T-helper 1 cell (primary cell): ENCODE data around the gene ESYT2.

Experiments used
- DNase-seq, 5 donors: peaks; one replicate each; pipeline ENCODE4 v3.0.0-alpha.2; 2012 to 2020

The ESYT2 gene

DNA sequence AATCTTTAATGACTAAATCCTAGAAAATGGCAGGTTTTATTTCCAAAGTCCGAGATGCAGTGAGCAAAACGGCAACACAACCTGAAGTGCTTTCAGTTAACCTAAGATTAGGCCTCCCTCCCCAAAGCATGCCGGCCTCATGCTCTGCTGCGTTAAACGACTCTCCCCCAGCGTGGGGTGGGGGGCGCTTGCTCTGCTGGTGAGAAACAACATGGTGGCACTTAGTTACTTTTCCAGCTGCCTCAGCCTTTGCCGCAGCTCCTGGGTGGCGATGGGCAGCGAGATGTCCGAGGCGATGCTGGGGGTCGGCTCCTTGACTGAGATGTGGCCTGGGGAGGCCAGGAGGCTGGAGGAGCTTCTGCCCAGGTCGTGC is 88.0 kb downstream of the ESYT2 start:
- DNase-seq = no peak

DNA sequence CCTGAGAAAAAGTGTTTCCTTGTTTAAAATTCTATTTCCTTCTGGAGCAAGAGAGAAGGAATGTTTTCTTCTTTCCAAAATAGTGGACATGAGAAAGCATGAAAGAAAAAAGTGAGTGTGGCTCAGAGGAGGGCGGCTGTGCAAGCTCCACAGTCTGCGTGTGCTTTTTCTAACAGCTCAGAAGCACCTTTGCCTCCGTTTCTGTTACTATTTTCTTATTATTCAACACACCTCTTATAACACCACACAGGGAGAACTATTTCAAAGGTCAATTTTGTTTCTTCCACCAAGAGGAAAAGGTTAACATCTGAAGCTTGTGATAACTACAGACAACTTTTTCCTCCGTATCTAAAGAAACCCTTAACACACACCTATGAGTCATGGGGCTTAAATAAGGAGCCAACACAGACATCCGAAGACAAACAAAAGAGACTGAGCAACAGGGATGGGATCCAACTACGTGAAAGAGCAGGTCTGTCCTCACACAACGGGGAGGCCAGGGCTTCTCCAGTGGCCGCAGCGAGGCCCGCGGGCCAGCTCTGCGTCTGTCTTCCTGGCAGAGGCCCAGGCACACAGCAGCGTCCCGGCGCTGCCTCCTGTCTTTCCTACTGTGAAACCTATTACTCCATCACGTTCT is 88.5 kb downstream of the ESYT2 start:
- no peak for DNase-seq

DNA sequence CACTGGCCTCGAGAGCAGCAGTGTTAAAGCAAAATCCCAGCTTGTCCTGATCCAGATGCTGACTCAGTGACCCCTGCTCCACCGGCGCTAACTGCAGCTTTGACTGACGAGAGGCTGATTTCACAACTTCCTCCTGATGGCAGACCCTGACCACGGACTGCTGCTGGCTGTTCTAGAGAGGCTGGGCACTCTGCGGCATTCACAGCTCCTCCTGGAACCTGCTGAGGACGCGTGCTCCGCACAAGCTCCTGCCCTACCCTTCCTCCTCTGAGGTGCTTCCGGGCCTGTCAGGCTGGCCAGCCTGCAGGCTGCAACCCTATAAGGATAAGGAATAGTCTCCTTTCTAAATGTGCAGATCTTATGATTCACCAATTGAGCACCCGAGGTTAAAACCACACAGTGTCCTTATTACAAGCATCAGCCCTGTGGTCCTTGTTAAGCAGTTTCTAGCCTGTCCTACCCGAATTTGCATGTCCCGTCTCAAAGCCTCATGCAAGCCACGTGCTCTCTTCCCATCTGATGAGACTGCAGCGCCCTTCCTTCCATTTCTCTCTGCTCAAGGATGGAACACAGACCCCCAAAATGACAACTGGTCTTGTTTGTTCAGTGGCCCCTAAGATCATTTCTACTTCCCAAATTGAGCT is 89.2 kb downstream of the ESYT2 start:
- no peak for DNase-seq

DNA sequence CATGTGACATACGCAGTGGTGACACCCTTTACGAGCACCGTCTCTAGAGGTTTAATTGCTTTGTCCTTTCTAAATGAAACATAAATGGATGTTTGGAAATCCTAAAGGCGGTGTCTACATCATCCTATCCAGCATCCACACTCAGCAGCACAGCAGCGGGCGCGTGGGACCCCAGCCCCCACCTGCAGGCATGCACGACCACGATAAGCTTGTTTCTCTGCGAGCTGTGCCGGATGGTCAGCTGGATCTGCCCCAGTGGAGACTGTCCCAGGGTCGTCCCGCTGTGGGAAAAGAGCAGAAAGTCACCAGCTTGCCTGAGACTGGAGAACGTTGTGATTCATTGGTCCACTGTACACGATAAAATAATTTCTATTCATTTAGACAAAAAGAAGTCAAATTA is 90.5 kb downstream of the ESYT2 start:
- DNase-seq = no peak

DNA sequence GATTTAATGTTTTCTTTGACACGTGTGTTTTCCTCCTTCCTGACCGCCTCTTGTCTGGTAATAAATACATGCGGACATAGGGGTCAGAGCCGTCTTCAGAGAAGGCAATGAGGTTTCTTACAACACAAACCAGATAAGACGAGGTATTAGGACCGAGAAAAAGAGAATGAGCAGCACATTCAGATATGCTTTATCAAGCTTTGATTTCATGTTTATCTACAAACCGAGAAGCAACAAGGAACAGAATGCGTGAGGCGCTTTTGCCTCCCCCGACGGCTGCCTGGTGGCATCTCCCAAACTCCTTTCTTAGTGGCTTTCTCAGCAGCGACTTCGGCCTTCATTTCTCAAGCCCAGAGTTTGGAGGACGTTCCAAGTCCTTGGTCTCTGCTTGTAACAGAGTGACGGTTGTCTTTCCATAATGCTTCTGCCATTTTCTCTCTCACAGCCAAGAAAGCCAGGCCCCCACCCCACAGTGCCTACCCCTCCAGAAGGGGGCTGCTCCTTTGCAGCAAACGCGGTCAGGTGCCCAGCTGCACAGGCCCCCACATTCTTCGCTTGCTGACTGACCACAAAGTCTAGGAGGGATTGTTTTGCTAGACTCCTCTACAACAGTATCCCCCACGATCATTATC is 92.1 kb downstream of the ESYT2 start:
- DNase-seq = no peak

DNA sequence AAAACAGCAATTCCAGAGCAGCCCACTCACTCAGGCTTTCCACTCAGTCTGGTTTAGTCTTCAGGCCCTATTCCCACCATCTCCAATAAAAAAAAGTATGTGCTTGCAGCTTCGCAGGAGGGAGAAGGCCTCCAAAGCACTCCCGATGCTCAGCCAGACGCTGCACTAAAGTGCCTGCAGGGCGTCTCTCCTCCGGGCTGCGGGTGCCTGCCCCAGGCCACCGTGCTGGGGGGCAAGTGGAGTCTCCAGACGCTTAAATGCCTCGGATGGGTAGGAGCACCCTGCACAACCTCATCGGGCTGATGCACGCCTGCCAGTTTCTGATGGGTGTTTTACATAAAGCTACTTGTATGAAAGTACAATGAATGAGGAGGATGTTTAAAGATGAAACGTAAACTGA is 93.4 kb downstream of the ESYT2 start:
- DNase-seq = no peak

DNA sequence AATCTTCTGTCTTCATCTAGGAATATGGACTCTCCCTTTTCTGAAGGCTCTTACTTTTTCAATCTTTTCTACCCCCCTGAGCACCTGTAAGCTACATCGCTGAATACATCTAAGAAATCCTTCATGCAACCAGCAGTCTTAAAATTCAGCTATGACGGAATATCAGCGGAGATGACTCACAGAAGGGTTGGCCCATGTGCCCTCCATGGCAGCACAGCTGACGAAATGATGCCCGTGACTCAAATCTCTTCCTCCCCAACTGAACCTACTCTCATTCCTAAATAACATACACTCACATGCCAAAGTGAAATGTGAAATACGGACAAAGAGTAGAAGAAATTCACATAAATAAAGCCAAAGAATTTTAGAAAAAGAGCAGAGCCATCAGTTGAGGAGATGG is 94.4 kb downstream of the ESYT2 start:
- no peak for DNase-seq

DNA sequence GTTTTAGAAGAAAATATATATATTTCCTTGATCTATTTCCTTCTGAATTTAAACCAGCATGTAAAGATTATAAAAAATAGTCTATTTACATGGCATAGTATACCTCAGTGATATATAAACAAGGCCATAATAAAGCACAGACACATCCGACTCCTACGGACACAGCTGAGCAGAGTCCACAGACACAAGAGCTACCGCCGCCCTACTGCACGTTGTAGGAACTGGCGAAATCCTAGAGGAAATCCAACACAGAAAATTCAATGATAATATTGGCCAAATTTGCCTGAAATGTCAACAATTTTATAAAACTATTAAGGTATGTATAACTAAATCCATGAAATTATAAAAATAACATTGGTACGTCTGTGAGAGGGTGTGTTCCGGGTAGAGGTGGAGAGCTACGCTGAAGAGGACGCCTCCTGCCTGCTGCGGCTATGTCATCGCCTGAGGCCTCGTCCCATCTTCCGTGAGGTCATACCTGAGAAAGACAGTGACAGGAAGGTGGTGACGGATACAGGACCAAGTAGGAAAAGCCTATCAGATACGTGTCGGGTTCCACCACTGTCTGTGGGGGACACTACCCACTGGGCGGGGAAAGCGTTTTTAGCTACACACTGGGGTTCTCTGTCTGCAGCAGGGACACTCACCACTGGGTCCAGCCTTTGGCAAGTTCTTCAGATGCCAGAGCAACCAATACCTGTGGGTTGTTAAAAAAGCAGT is 95.4 kb downstream of the ESYT2 start:
- DNase-seq = no peak

DNA sequence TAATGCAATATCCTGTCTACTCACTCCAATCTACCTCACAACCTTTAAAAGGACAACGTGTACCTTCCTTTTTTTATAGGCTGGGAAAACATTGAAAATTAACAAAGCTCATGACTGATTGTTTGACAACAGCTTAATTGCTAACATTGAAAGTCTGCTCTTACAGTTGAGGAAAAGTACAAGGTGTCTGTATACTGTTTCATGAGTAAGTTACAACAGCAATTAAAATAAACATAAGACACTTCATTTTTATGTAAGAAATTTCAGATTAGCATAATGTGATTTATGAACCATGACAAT is 96.1 kb downstream of the ESYT2 start:
- no peak for DNase-seq

DNA sequence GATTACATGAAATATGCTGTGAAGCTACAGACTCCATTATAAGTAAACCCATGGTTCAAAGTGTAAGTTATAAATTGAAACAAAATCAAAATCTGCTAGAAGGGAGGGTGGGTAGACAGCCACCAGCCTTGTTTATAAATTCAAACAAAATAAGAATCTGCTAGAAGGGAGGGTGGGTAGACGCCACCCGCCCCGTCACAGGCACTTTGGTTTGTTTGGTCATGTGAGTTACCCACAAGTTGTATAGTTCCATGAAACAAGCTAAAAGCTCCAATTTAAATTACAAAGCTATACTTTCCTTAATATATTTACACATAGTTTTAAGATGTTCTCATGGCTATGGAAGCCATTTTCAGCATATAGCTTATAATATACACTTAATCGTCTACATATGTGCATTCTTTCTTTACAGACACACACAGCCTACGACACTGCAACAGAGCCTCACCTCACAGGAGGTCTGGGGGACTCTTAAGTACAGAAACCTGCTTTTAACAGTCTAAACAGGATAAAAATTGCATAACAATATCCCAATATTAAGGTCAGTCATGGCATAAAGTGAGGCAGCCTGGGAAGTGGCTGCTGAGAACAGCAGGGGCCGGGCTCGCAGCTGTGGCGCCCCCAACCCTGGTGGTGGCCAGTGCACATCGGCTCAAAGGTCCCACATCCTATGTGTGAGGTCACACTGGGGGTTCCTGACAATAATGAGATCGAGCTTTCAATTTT is 96.7 kb downstream of the ESYT2 start:
- no peak for DNase-seq

DNA sequence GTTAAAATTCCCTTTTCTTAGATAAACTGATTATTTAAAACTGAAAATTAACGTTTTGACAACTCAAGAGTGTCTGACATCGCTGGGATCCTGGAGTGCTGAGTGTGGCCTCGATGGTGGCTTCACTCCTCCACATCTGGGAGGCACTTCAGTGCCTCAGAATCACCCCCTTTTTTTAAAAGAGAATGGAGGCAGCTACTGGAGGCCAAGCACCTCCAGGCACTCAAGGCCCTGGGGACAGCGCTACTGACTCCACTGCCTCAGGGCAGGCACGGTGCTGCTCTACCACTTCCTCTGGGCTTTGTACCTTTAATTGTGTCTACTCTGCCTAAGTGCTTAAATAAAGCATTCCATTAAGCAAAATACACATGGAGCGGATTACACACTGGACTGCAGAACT is 97.5 kb downstream of the ESYT2 start:
- DNase-seq = no peak

DNA sequence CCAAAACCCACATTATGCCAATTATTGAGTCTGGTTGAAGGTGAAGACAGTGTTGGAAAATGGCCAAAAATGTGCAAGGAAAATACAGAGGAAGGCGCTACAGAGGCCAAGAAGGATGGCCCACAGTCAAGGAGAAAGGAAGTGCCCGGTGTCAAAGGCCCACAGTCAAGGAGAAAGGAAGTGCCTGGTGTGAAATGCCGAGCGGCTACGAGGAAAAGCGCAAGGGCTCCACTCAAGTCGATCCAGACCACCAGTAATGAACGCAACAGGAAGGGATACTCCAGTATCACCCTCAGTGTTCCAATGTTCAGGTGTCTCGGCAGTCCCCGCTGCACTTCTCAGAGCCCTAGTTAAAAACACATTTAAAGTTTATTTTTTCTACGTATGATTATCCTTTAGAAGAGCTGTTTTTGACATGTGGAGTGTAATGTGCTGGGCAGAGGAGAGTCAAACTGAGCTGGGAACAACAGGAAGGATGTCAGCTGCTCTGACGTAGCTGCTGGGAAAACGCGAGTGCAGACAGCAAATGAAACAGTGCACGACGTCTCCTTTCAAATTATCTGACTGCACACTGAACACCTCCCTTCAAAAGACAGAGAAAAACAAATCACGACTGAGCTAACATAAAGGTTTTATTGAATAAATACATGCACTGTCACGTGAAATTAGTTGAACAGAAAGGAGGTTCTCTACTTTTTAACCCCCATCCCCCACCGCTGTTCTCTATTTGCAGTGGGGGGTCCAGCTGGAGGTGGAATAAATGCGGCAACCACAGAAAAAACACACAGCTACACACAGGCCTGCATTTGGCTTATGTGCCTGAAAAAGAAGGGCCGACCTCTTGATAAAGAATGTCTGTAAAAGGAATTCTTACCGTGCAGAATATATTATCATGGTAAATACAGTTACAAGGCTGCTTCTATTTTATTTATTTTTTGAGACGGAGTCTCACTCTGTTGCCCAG is 98.6 kb downstream of the ESYT2 start:
- DNase-seq = no peak

DNA sequence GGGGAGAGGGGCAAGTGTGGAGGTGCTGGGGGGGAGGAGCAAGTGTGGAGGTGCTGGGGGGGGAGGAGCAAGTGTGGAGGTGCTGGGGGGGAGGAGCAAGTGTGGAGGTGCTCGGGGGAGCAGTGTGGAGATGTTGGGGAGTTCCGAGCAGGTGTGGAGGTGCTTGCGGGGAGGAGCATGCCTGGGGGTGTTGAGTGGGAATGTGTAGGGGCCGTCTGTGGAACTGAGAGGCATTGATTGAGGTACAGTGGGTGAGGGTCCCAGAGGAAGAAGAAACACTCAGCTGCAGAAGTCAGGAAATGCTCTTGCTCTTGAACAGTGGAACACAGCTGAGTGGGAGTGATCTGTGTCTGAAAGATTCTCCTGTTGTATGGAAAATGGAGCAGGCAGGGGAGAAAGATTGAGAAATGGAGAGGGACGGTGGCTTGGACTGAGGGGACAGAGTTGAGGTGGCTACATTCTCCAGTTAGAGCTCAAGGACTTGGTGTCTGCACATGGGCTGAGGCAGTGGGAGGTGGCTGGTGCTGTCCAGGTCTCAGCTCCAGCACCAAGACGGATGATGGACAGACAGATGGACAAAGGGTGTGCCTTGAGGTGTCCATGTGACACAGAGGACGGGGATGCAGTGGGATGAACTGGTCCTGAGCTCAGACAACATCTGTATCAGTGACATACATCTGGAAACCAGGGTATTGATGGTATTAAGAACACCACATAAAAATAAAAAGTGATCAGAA is 99.5 kb downstream of the ESYT2 start:
- DNase-seq = no peak

DNA sequence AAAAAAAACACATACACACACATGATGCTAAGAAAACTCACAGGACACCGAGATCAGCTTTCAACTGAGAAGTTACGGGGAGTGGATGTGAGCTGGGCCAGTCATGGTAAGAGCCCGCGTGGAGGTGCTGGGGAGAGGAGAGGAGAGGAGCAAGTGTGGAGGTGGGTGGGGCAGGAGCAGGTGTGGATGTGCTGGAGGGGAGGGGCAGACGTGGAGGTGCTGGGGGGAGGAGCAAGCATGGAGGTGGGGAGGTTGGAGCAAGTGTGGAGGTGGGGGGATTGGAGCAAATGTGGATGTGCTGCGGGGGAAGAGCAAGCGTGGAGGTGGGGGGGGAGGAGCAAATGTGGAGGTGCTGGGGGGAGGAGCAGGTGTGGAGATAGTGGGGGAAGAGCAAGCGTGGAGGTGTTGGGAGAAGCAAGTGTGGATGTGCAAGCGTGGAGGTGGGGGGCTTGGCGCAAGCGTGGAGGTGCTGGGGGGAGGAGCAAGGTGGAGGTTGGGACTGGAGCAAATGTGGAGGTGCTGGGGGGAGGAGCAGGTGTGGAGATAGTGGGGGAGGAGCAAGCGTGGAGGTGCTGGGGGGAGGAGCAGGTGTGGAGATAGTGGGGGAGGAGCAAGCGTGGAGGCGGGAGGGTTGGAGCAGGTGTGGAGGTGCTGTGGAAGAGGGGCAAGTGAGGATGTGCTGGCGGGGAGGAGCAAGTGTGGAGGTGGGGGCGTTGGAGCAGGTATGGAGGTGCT is 100.2 kb downstream of the ESYT2 start:
- DNase-seq = no peak

DNA sequence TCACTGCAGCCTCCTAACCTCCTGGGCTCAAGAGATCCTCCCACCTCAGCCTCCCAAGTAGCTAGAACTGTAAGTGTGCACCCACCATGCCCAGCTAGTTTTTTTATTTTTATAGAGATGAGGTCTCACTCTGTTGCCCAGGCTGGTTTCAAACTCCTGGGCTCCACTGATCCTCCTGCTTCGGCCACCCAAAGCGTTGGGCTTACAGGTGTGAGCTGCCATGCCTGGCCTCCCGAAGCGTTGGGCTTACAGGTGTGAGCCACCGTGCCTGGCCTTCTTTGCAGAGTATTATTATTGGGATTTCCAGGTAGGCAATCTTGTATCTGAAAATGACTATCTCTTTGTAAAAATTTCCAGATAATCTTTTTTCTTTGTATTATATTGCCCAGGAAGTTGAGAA is 101.6 kb downstream of the ESYT2 start:
- no peak for DNase-seq

DNA sequence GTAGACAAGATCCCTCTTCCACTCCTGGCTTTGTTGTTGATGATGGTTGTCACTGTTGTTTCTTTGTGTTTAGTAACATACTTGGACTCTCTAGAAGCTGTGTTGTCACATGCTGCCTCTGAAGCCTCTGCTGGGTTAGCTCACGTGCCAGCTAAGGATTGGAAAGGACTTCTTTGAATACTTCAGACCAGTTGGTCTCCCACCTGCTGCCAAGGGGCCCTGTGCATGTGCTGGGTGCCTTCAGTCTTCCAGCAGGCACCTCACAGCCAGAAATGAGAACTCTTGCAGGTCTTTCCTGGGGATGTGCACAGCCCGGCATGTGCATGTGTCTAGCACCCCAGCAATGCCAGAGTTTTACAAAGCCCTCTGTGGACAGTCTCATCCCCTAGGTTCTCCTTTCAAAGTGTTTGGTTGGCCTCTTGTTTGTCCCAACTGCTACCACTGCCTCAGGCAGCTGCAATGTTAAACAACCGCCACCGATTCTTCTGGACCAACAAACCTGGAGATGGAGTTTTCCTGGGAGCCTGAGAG is 103.0 kb downstream of the ESYT2 start:
- DNase-seq = no peak

DNA sequence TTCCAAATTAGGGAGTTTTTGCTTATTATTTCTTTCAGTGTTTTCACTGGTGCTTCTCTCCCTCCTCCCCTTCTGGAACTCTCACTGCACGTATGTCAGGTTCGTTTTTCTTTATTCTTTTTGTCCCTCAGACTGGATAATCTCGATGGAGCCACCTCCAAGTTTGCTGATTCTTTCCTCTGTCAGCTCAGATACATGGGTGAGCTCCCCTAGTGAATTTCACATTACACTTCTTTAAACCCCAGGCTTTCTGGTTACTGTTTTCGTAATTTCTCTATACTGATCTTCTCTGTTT is 103.9 kb downstream of the ESYT2 start:
- no peak for DNase-seq

DNA sequence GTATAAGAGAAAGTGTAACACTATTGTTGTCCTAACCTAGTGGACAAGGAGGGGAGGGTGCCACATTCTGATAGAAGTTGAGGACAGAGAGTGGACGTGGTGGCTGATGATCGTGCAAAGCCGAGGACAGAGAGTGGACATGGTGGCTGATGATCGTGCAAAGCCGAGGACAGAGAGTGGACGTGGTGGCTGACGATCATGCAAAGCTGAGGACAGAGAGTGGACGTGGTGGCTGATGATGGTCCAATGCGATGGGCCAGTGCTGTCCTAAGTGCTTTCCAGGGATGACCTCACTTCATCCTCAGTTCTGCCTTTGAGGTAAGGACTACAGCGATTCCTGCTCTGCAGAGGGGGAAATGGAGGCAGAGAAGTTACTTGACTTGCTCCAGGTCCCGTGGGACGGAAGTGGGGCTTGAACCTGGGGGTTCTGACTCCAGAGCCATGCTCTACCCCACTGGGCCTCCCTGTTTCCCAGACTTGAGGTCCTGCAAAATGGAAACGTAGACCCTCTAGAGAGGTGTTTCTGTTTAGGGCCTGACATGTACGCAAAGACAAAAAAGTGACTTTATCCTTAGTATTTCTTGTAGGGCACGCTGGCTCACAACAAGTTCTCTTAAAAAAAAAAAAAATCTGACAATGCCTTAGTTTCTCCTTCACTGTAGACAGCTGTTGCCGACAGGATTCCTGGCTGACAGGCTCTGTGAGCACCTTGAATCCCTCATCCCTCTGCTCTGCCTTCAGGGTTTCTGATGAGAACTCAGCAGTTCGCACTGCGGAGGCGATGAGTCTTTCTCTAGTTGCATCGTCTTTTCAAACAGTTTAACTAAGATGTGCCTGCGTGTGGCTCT is 104.4 kb downstream of the ESYT2 start:
- DNase-seq = no peak

DNA sequence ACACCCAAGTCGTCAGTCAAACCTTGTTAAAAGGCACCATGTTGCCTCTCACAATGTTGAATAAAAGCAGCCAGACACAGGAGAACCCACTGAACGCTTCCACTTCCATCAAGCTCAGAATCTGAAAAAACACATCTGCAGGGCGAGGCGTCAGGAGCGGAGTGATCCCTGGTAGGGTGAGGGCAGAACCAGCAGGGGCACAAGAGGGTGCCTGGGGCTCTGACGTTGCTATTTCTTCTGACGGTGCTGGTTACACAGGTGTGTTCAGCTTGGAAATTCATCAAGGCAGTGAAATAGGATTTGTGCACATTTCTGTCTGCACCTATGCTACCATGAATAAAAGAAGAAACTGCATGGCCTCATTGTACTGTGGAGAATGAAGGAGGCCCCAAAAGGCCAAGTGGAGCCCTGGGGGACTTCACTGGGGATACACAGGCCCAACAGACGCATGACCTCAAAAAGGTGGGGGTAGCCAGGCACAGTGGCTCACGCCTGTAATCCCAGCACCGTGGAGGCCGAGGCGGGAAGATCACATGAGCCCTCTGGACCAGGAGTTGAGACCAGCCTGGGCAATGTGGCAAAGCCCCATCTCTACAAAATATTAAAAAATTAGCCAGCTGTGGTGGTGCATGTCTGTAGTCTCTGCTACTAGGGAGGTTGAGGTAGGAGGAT is 105.5 kb downstream of the ESYT2 start:
- no peak for DNase-seq
